HG03064 (cell line): ENCODE data around the gene DYRK1B.
"Not testable (repeated sequence)": the region's sequence is repeated elsewhere in the genome, so short reads cannot be mapped to it uniquely, and the experiment has no call there.

Source experiments
- ATAC-seq: cut with Tn5 transposase; IDR thresholded peaks from one replicate; pipeline ENCODE4 v1.9.1; 2021; ENCODE audit warnings: low read depth; ENCODE audit not compliant: unreplicated experiment

Gene DYRK1B

GRCh38 chr19:39814111-39814510 is 19.9 kb downstream of the DYRK1B start:
- ATAC-seq: not testable (repeated sequence)

- no peak for ATAC-seq
Measured at GRCh38 chr19:39813264-39813993, 20.5 kb downstream of the DYRK1B start.

- no peak for ATAC-seq
Measured at GRCh38 chr19:39811064-39811463, 22.9 kb downstream of the DYRK1B start.

GRCh38 chr19:39810424-39810823 is 23.5 kb downstream of the DYRK1B start:
- ATAC-seq: no peak

DNA sequence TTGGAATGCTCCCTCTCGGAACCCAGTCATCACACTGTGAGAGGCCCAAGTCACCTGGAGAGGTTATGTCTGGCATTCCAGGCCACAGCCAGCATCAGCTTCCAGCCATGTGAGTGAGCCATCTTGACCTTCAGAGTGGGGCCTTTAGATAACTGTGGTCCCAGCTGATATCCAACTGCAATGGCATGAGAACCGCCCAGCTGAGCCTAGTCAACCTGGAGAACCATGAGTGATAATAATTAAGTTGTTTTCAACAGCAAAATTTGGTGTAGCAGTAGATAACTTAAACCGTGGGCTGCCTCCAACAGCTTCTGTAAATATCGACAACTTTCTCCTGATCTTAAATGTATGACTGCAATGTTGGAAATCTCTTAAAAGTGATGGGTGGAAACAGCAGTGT is 24.6 kb downstream of the DYRK1B start:
- ATAC-seq: no peak

DNA sequence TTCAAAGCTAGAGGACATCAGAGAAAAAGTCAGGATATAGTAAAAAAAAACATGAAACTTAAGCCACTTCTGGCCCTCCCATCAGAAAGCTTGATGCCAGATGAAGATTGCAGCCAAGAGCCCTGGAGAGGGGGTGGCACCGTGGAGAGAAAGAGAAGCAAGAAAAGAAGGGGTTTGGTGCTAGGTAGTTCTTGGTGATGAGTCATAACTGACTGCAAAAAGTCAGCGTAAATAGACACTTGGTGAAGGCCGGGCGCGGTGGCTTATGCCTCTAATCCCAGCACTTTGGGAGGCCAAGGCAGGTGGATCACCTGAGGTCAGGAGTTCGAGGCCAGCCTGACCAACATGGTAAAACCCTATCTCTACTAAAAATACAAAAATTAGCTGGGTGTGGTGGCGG is 25.3 kb downstream of the DYRK1B start:
- not testable (repeated sequence) for ATAC-seq

GRCh38 chr19:39807846-39808364 is 26.1 kb downstream of the DYRK1B start:
- no peak for ATAC-seq

DNA sequence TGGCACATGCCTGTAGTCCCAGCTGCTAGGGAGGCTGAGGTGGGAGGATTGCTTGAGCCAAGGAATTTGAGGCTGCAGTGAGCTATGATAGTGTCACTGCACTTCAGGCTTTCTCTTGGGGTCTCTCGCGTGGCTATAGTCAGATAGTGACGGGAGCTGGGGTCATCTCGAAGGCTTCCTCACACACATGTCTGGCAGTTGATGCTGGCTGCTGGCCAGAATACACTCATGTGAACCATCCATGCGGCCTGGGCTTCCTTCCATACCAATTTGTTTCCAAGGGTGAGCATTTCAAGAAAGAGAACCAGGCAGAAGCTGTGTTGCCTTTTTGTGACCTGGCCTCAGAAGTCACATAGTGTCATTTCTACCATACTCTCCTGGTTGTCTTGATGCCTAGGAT is 28.9 kb downstream of the DYRK1B start:
- ATAC-seq: no peak

DNA sequence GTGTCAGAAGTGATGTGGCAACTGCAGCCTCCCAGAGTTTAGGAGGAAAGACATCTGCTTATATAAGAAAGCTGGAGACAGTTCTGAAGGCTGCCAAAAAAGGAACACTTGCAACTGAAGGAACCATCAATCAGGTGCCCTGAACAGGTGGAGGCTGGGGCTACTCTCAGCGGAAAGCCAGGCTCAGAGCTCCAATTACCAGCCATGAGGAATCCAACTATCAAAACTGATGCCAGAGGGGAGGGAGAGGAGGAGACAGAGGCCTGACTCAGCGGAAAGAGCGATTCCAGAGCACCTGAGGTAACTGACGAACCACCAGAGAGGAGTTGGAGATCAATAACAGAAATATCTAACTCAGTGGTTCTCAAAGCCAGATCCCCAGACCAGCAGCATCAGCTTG is 31.0 kb downstream of the DYRK1B start:
- no peak for ATAC-seq

- ATAC-seq: no peak
Measured at GRCh38 chr19:39797083-39797482, 36.9 kb downstream of the DYRK1B start.

- no peak for ATAC-seq
Measured at GRCh38 chr19:39796000-39796498, 37.9 kb downstream of the DYRK1B start.

DNA sequence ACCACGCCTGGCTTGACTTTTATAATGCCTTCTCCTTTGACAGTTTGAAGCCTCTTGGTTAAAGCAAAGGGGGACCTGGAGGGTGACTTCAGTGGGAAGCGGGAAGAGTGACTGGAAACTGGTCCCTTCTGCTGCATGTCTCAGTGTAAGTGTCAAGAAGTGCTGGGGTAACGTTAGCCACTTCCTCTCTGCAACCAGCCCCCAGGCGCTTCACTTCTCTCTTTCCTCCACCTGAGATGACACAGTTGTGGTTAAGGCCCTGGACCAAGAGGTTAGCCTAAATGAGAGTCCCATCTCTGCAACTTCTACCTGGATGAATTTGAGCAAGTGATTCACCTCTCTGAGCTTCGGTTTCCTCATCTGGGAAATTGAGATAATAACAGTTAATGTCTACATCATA is 39.0 kb downstream of the DYRK1B start:
- no peak for ATAC-seq

GRCh38 chr19:39792999-39793546 is 40.9 kb downstream of the DYRK1B start:
- ATAC-seq: no peak

GRCh38 chr19:39788244-39788643 is 45.7 kb downstream of the DYRK1B start:
- no peak for ATAC-seq

- no peak for ATAC-seq
Measured at GRCh38 chr19:39780894-39781293, 53.1 kb downstream of the DYRK1B start.

GRCh38 chr19:39778763-39779162 is 55.2 kb downstream of the DYRK1B start, which contains the start of gene LEUTX:
Gene LEUTX (plus strand): TSS chr19:39778854. CDS start chr19:39778921, 67 bp downstream.
- ATAC-seq: no peak
